ENCODE measurements around the gene VEGFB.
A peak's percentile ranks its signal among the peaks of the same experiment; 100 is the strongest.

VEGFB gene

GRCh38 chr11:64263021-64263946 is 28.9 kb downstream of the VEGFB start:
- no peak for DNase-seq

- no peak for DNase-seq
Observed at GRCh38 chr11:64263947-64264317, 29.5 kb downstream of the VEGFB start.

GRCh38 chr11:64264371-64264852 is 30.0 kb downstream of the VEGFB start:
- DNase-seq, result no peak

GRCh38 chr11:64265176-64266160 is 31.1 kb downstream of the VEGFB start:
- DNase-seq, result no peak

- no peak for DNase-seq
Observed at GRCh38 chr11:64266339-64266738, 32.0 kb downstream of the VEGFB start.

GRCh38 chr11:64267207-64267945 is 33.0 kb downstream of the VEGFB start:
- DNase-seq, result no peak

GRCh38 chr11:64268025-64268892 is 33.9 kb downstream of the VEGFB start:
- DNase-seq, result peak; percentile 71

GRCh38 chr11:64268893-64269539 is 34.6 kb downstream of the VEGFB start:
- peak; percentile 57 for DNase-seq

GRCh38 chr11:64269540-64270220 is 35.3 kb downstream of the VEGFB start:
- peak; percentile 99 for DNase-seq

GRCh38 chr11:64275031-64275800 is 40.8 kb downstream of the VEGFB start:
- DNase-seq, result peak; percentile 38

- DNase-seq, result no peak
Observed at GRCh38 chr11:64275841-64276240, 41.5 kb downstream of the VEGFB start.

- DNase-seq, result no peak
Observed at GRCh38 chr11:64276653-64277431, 42.5 kb downstream of the VEGFB start.

GRCh38 chr11:64278576-64279190 is 44.3 kb downstream of the VEGFB start:
- DNase-seq, result no peak

GRCh38 chr11:64281957-64282770 is 47.8 kb downstream of the VEGFB start:
- no peak for DNase-seq

- peak; percentile 71 for DNase-seq
Observed at GRCh38 chr11:64283092-64283491, 48.7 kb downstream of the VEGFB start.

- DNase-seq, result peak; percentile 95
Observed at GRCh38 chr11:64284048-64284961, 49.9 kb downstream of the VEGFB start, which contains the start of gene BAD. TSS of gene BAD (minus strand) at chr11:64284665. CDS start at chr11:64284368, 297 bp downstream.

Measured in NCI-H82 (cell line).